ENCODE measurements around the gene HYCC2. TPM values are rescaled to one million over a fixed set of nuclear protein-coding genes. Genes with fewer than 3 reads are reported as not detected.
"Not testable (repeated sequence)": the region's sequence is repeated elsewhere in the genome, so short reads cannot be mapped to it uniquely, and the experiment has no call there.

HYCC2 gene
- total RNA-seq, 1 experiment from 2014 or later: 21.8 TPM

DNA sequence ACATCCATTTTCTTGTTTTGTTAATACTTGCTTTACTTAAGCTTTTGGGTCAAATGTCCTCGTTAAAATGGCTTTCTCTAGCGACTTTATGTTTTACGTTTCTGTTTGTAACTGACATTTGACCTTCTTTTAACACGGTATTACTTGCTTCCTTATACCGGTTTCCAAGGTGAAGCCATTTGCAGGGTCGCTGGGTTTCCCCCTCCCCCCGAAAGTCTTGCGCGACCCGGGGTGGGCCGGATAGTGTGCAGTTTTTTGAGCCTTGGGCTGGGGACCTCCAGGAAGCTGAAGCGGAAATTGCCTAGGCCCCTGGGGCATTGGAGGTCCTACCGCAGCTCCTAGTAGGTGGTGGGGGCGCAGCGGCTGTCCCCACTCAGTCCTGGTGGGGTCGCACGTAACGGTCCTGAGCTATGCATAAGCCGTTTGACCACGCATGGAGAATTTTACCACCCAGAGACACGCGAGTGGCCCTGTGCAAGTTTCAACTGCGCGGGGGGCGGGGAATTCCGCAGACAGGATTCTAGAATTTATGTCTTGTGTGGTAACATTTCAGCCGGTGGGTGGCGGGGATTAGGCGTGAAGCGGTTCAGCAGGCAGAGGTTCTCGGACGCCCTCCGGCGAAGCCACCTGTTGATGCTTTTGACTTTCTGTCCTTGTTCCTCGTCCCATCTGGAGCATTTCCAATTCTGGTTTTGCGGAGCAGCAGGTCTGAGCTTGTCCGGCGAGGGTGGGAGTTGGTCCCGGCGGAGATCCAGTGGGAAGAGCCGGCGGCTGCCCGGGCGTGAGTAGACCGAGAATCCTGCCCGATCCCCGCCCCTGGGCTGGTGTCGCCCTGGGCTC lies 46.9 kb upstream of the HYCC2 start:
- H3K4me1 ChIP-seq: peaks cover 42% of the 10 kb centered on the region
- peak overlapping the region; percentile 98 for H3K4me3 Mint-ChIP-seq (ENCODE audit: unreplicated experiment)

GRCh38 chr2:201117735-201118094 lies 46.2 kb upstream of the HYCC2 start:
- H3K9me3 ChIP-seq; BruUV-seq (replicated peaks); H3K36me3 ChIP-seq (ENCODE audit: control insufficient read depth, insufficient read depth, low read length); H3K27me3 Mint-ChIP-seq (ENCODE audit: insufficient read depth, unreplicated experiment); H3K27me3 ChIP-seq (replicated peaks; ENCODE audit: control insufficient read depth, insufficient read depth, low read length); H3K9me3 Mint-ChIP-seq (ENCODE audit: unreplicated experiment); DNase-seq: not testable (repeated sequence)
- Mint-ChIP-seq H3K36me3 (ENCODE audit: insufficient read depth, unreplicated experiment) (peaks cover 32% of the 10 kb centered on the region), H3K4me1 (ENCODE audit: low read depth, unreplicated experiment) (peaks cover 37% of the 10 kb centered on the region), H3K27ac (ENCODE audit: unreplicated experiment) (peak overlapping the region; percentile 91), H3K4me3 (ENCODE audit: unreplicated experiment) (peak overlapping the region; percentile 98)
- H3K4me3 ChIP-seq (ENCODE audit: low read depth, low read length): peak overlapping the region; percentile 85
- intact Hi-C loops (cut with micrococcal nuclease; ENCODE audit: unreplicated experiment): loop anchor here (1.0 to 5.0 kb wide), 6 partner anchors 41 to 335 kb away; partner anchors contain the start of genes NIF3L1, ORC2, PPIL3 and STRADB
- peaks cover 36% of the 10 kb centered on the region for H3K4me1 ChIP-seq
- ChIA-PET CTCF (interaction anchor here (0.6 to 3.2 kb wide), 7 partner anchors 26 to 217 kb away, joined by 3 to 17 read pairs (median 5); no protein-coding TSS in a partner anchor), POLR2A (interaction anchor here (0.5 to 1.4 kb wide), 4 partner anchors 37 to 253 kb away, joined by 3 to 10 read pairs (median 4); partner anchors contain the start of gene CLK1)

More for the DNA sequence above, 46.9 kb upstream of the HYCC2 start:
- no peaks in the 10 kb centered on the region for H3K36me3 ChIP-seq (ENCODE audit: control insufficient read depth, insufficient read depth, low read length)
- no peaks in the 10 kb centered on the region for H3K27me3 Mint-ChIP-seq (ENCODE audit: insufficient read depth, unreplicated experiment)
- DNase-seq: peak; percentile 89 to 91
- H3K27me3 ChIP-seq (replicated peaks; ENCODE audit: control insufficient read depth, insufficient read depth, low read length): no peaks in the 10 kb centered on the region
- H3K9me3 ChIP-seq: no peaks in the 10 kb centered on the region
- H3K9me3 Mint-ChIP-seq (ENCODE audit: unreplicated experiment): no peaks in the 10 kb centered on the region
- intact Hi-C loops (cut with micrococcal nuclease; ENCODE audit: unreplicated experiment): loop anchor here (1.0 to 5.0 kb wide), 3 partner anchors 40 to 334 kb away; partner anchors contain the start of genes NIF3L1, PPIL3, STRADB and TRAK2
- H3K27ac Mint-ChIP-seq (ENCODE audit: unreplicated experiment): peak overlapping the region; percentile 91
- BruUV-seq (replicated peaks): no TSS peak
- H3K36me3 Mint-ChIP-seq (ENCODE audit: insufficient read depth, unreplicated experiment): peaks cover 33% of the 10 kb centered on the region
- CTCF ChIA-PET: interaction anchor here (1.1 to 1.5 kb wide), 5 partner anchors 26 to 217 kb away, joined by 3 to 9 read pairs (median 5); no protein-coding TSS in a partner anchor
- POLR2A ChIA-PET: interaction anchor here (0.5 to 1.4 kb wide), 3 partner anchors 40 to 254 kb away, joined by 3 to 10 read pairs (median 6); partner anchors contain the start of gene CLK1
- TF ChIP-seq, protein P1, sequence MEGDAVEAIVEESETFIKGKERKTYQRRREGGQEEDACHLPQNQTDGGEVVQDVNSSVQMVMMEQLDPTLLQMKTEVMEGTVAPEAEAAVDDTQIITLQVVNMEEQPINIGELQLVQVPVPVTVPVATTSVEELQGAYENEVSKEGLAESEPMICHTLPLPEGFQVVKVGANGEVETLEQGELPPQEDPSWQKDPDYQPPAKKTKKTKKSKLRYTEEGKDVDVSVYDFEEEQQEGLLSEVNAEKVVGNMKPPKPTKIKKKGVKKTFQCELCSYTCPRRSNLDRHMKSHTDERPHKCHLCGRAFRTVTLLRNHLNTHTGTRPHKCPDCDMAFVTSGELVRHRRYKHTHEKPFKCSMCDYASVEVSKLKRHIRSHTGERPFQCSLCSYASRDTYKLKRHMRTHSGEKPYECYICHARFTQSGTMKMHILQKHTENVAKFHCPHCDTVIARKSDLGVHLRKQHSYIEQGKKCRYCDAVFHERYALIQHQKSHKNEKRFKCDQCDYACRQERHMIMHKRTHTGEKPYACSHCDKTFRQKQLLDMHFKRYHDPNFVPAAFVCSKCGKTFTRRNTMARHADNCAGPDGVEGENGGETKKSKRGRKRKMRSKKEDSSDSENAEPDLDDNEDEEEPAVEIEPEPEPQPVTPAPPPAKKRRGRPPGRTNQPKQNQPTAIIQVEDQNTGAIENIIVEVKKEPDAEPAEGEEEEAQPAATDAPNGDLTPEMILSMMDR (IDR thresholded peaks at IDR 0.05; ENCODE audit: insufficient read depth in 1 of 2, low read depth in 1 of 2, low read length in 1 of 2, severe bottlenecking in 1 of 2, unreplicated experiment in 1 of 2): peak; percentile 16 to 58
- peak overlapping the region; percentile 85 for H3K4me3 ChIP-seq (ENCODE audit: low read depth, low read length)
- peaks cover 39% of the 10 kb centered on the region for H3K4me1 Mint-ChIP-seq (ENCODE audit: low read depth, unreplicated experiment)

DNA sequence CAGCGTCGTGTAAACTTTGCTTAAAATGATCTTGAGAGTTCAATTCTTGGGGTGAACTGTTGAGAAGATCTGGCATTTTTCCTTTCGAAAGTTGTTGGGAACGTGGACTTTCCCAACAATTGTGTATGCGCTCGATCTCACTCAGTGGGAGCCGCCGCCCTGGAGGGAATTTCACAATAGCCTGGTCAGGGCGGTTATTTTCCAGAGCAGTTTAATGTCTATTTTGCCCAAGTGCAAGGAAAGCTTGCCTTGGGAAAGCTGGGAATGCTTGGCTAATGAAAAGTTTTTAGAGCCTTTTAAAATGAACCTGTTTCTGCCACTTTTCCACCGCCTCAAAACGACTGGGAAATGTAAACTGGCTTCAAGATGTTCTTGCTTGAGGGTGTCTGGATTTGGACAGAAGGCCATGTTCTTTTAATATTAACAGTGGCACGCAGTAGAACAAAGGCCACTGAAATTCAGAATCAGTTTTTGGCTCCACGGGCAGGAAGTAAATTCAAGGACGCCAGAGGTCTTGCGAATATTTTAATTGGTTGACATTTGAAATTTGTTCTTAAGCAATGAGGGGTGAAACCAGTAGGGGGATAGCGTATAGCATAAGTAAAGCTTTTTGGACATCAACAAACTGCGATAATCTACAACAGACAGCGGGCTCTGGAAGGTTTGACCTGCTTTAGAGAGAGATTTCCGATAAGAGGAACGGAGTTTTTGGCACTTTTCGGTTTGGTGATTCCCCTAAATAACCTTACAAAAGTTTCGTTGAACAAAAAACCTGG lies 45.7 kb upstream of the HYCC2 start:
- Mint-ChIP-seq H3K9me3 (ENCODE audit: unreplicated experiment) (no peaks in the 10 kb centered on the region), H3K4me3 (ENCODE audit: unreplicated experiment) (peak overlapping the region; percentile 98), H3K4me1 (ENCODE audit: low read depth, unreplicated experiment) (peaks cover 32% of the 10 kb centered on the region), H3K27ac (ENCODE audit: unreplicated experiment) (peak overlapping the region; percentile 91), H3K27me3 (ENCODE audit: insufficient read depth, unreplicated experiment) (no peaks in the 10 kb centered on the region), H3K36me3 (ENCODE audit: insufficient read depth, unreplicated experiment) (peaks cover 26% of the 10 kb centered on the region)
- TF ChIP-seq, protein P1 (IDR thresholded peaks at IDR 0.05; ENCODE audit: insufficient read depth in 1 of 2, low read depth in 1 of 2, low read length in 1 of 2, severe bottlenecking in 1 of 2, unreplicated experiment in 1 of 2): peak; percentile 8 to 23
- intact Hi-C loops (cut with micrococcal nuclease; ENCODE audit: unreplicated experiment): loop anchor here (1.0 to 5.0 kb wide), 7 partner anchors 46 to 335 kb away; partner anchors contain the start of genes HYCC2, NIF3L1, ORC2 and PPIL3
- TSS peak; percentile 24 for BruUV-seq (replicated peaks)
- H3K36me3 ChIP-seq (ENCODE audit: control insufficient read depth, insufficient read depth, low read length): no peaks in the 10 kb centered on the region
- no peaks in the 10 kb centered on the region for H3K9me3 ChIP-seq
- CTCF ChIA-PET: interaction anchor here (0.6 to 3.2 kb wide), 5 partner anchors 29 to 216 kb away, joined by 3 to 17 read pairs (median 4); no protein-coding TSS in a partner anchor
- DNase-seq: peak; percentile 54 to 69
- H3K4me1 ChIP-seq: peaks cover 30% of the 10 kb centered on the region
- no peaks in the 10 kb centered on the region for H3K27me3 ChIP-seq (replicated peaks; ENCODE audit: control insufficient read depth, insufficient read depth, low read length)
- POLR2A ChIA-PET: interaction anchor here (0.6 to 1.4 kb wide), 5 partner anchors 28 to 253 kb away, joined by 3 to 10 read pairs (median 3); partner anchors contain the start of gene CLK1
- H3K4me3 ChIP-seq (ENCODE audit: low read depth, low read length): peak overlapping the region; percentile 85

All from Caco-2 (cell line).